ENCODE results near the gene MESD.

DNA sequence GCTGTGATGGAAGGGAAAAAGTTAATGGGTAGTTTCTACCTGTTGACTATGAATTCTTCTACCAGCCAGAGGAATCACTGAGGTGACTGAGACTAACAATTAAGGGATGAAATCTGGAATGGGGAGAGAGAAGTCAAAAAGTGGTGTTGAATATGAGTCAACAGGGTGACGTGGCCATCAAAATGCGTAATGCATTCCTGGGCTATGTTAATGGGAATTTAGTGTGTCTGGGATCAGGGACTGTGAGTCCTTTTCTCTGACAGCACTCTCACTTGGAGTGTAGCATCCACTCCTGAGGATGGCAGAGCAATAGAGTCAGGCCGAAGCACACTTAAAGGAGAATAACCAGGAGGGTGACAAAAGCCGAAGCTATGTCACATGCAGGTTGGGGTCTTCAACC, 60.4 kb downstream of the MESD start:
- no peak for TF ChIP-seq YY1 (IDR thresholded peaks at IDR 0.05; ENCODE audit: insufficient read depth, insufficient read length)
- no peak for TF ChIP-seq ZNF274 (IDR thresholded peaks at IDR 0.05; ENCODE audit: low read depth, low read length)

All from NT2/D1 (cell line).